DOHH2 (cell line): ENCODE data around the gene CMIP.

Source experiments
- H3F3A ChIP-seq: fragments of 200-600 bp; sonication (generic), shearing (Covaris generic); 2 replicates; pipeline ENCODE4 v1.6.0; 2016; ENCODE audit warnings: antibody characterized with exemption, mild to moderate bottlenecking; ENCODE audit not compliant: control insufficient read depth, insufficient read depth
- H3K27ac ChIP-seq: fragments of 200-600 bp; sonication (generic); 2 replicates; pipeline ENCODE4 v1.5.1; 2014; ENCODE audit warnings: low read depth, mild to moderate bottlenecking, low read length, moderate library complexity
- H3K27me3 ChIP-seq: fragments of 200-600 bp; sonication (generic); 2 replicates; pipeline ENCODE4 v1.6.1; 2014; ENCODE audit warnings: mild to moderate bottlenecking, low read length, mixed read lengths; ENCODE audit not compliant: control insufficient read depth
- H3K36me3 ChIP-seq: fragments of 200-600 bp; sonication (generic); 2 replicates; pipeline ENCODE4 v1.6.1; 2014; ENCODE audit warnings: mild to moderate bottlenecking, low read length, moderate library complexity, mixed read lengths; ENCODE audit not compliant: control insufficient read depth
- H3K4me1 ChIP-seq: fragments of 200-600 bp; sonication (generic); 2 replicates; pipeline ENCODE4 v1.6.1; 2014; ENCODE audit warnings: mild to moderate bottlenecking, low read length, mixed read lengths; ENCODE audit not compliant: control insufficient read depth
- H3K4me2 ChIP-seq: fragments of 200-600 bp; sonication (generic); 2 replicates; pipeline ENCODE4 v1.6.0; 2014; ENCODE audit warnings: mild to moderate bottlenecking, low read length, moderate library complexity
- H3K4me3 ChIP-seq: fragments of 200-600 bp; sonication (generic); 2 replicates; pipeline ENCODE4 v1.5.1; 2014; ENCODE audit warnings: mild to moderate bottlenecking, low read length, mixed read lengths
- H3K79me2 ChIP-seq: fragments of 200-600 bp; sonication (generic); 2 replicates; pipeline ENCODE4 v1.6.1; 2014; ENCODE audit warnings: mild to moderate bottlenecking, low read length, mixed read lengths; ENCODE audit not compliant: control insufficient read depth
- H3K9me2 ChIP-seq: fragments of 200-600 bp; sonication (generic); replicated peaks from 2 replicates; pipeline ENCODE4 v1.6.1; 2014; ENCODE audit warnings: mild to moderate bottlenecking, low read length, mixed read lengths; ENCODE audit not compliant: control insufficient read depth
- H3K9me3 ChIP-seq: fragments of 200-600 bp; sonication (generic); 2 replicates; pipeline ENCODE4 v1.6.1; 2014; ENCODE audit warnings: antibody characterized with exemption, low read length, mixed read lengths; ENCODE audit not compliant: control insufficient read depth, insufficient read depth
- H4K20me1 ChIP-seq: fragments of 200-600 bp; sonication (generic); 2 replicates; pipeline ENCODE4 v1.6.0; 2014; ENCODE audit warnings: low read depth, mild to moderate bottlenecking, antibody characterized with exemption, low read length, moderate library complexity; ENCODE audit not compliant: control insufficient read depth, insufficient read depth
- EZH2phosphoT487 ChIP-seq: fragments of 200-600 bp; sonication (generic); IDR thresholded peaks from 2 replicates; pipeline ENCODE4 v1.6.1; 2017; ENCODE audit warnings: borderline replicate concordance, mild to moderate bottlenecking, antibody characterized with exemption, low read length, moderate library complexity, mixed read lengths
- TF ChIP-seq, protein P1 (sequence below): fragments of 200-600 bp; sonication (generic); IDR thresholded peaks from one replicate; pipeline ENCODE4 v1.5.1; 2014; ENCODE audit warnings: antibody characterized with exemption, mild to moderate bottlenecking, low read depth, low read length; ENCODE audit not compliant: poor library complexity, severe bottlenecking

Gene CMIP

DNA sequence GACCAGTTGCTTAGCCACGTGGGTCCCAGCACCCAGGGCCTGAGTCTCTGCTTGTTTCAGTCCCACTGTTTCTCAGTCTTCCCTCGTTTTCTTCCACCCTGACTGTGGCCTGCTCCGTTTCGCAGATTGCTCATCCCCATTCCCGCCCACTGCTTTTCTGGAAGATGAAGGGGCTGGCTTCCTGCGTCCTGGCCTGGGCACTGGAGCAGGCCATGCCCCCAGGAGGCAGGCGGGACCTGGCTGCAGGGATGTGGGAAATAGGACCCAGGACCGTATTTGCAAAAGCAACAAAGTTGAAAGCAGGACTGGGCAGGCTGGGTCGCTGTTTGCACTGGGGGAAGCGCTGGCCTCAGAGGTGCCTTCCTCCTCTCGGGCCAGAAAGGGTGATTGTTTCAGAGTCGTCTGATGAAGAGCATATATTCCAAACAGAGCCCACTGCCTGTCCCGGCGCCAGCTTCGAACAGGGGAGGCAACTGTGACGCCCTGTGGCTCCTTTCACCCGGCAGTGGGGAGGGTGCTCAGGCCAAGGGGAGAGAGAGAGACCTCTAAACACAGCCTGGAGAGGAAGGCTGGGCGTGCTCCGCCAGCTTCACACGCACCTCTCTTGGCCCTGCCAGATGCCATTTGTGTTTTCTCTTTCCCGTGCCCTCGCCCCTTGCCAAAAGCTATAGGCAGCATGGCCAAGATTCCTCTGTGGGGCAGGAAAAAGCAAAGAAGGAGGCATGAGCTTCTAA is 108.6 kb downstream of the CMIP start:
- Histone ChIP-seq H3K79me2 (peaks cover 14% of the 10 kb centered on the region), H3K4me2 (no peak overlapping the region), H4K20me1 (no peaks in the 10 kb centered on the region), H3K27me3 (no peaks in the 10 kb centered on the region), H3K4me3 (no peak overlapping the region), H3K36me3 (no peaks in the 10 kb centered on the region), H3F3A (no peaks in the 10 kb centered on the region), H3K9me2 (no peaks in the 10 kb centered on the region), H3K27ac (no peak overlapping the region), H3K9me3 (no peaks in the 10 kb centered on the region), H3K4me1 (no peaks in the 10 kb centered on the region)
- TF ChIP-seq, protein P1, sequence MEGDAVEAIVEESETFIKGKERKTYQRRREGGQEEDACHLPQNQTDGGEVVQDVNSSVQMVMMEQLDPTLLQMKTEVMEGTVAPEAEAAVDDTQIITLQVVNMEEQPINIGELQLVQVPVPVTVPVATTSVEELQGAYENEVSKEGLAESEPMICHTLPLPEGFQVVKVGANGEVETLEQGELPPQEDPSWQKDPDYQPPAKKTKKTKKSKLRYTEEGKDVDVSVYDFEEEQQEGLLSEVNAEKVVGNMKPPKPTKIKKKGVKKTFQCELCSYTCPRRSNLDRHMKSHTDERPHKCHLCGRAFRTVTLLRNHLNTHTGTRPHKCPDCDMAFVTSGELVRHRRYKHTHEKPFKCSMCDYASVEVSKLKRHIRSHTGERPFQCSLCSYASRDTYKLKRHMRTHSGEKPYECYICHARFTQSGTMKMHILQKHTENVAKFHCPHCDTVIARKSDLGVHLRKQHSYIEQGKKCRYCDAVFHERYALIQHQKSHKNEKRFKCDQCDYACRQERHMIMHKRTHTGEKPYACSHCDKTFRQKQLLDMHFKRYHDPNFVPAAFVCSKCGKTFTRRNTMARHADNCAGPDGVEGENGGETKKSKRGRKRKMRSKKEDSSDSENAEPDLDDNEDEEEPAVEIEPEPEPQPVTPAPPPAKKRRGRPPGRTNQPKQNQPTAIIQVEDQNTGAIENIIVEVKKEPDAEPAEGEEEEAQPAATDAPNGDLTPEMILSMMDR: no peak
- TF ChIP-seq EZH2phosphoT487: no peak

DNA sequence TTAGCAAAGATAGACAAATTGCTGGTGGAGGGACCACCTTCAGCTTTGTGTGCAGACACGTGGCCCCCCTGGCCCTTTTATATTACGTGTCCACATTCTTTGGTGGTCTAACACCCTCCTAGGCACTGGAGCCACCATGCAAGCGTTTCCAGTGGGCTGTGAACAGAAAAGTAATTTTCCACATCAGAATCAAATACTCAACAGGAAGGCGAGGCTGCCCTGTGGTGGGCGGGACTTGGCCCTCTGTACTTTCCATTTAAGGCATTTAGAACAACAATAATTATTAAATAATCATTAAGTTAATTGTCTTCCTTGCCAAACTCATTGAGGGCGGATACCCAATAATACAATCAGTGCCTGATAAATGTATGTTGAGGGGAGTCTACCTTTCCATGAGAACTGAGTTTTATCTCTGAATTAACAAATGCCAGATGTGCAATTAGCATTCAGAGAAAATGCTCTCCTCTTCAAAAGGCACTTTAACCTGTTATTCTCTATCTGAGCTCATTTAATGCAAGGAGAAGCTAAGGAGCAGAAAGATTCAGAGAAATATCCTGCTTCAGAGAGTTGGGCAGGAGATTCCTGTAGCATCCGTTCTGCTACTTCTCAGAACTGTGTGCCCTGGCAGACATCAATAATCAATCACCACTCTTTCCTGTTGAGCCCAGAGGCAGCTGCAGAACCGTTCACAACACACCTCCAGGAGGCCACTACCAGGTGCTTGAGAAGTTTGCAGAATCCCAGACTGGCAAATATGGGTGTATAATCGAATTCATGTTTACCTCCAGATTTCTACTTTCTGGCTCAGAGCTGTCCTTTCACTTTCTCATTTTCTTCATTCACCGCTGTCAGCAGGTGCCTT is 109.4 kb downstream of the CMIP start:
- no peak overlapping the region for H3K27ac ChIP-seq
- TF ChIP-seq EZH2phosphoT487: no peak
- TF ChIP-seq, protein P1: no peak
- H3K79me2 ChIP-seq: peaks cover 8% of the 10 kb centered on the region

DNA sequence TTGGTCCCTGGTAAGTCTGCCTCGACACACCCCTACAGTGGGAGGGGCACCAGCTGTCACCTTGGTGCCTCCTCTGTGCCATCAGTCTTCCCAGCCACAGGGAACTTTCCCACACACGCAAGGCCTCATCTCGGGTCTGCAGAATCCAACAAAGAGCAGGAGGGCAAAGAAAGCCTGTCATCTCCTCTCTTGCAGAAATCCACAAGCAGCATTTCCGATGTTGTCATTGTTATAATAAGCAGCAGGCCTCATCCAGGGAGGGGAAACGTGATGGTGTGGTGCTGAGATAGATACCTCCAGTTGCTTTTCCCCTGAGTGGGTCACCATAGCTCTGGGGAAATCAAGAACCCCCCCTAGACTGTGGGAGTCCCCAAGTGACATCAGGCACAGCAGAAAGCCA is 110.4 kb downstream of the CMIP start:
- H4K20me1 ChIP-seq: 0 out of 2 replicates have a peak, but pooled peaks cover 4% of the 10 kb centered on the region
- no peak overlapping the region for H3K4me2 ChIP-seq
- H3K4me3 ChIP-seq: no peak overlapping the region
- H3K4me1 ChIP-seq: no peaks in the 10 kb centered on the region
- no peak overlapping the region for H3K27ac ChIP-seq
- TF ChIP-seq, protein P1: no peak
- TF ChIP-seq EZH2phosphoT487: no peak
- no peaks in the 10 kb centered on the region for H3K36me3 ChIP-seq
- no peaks in the 10 kb centered on the region for H3F3A ChIP-seq
- H3K79me2 ChIP-seq: peaks cover 2% of the 10 kb centered on the region
- no peaks in the 10 kb centered on the region for H3K9me3 ChIP-seq
- H3K9me2 ChIP-seq: no peaks in the 10 kb centered on the region
- H3K27me3 ChIP-seq: no peaks in the 10 kb centered on the region

More for the DNA sequence above, 109.4 kb downstream of the CMIP start:
- H4K20me1 ChIP-seq: 0 out of 2 replicates have a peak, but pooled peaks cover 4% of the 10 kb centered on the region
- no peaks in the 10 kb centered on the region for H3K9me3 ChIP-seq
- no peaks in the 10 kb centered on the region for H3K9me2 ChIP-seq
- no peak overlapping the region for H3K4me2 ChIP-seq
- H3K4me1 ChIP-seq: no peaks in the 10 kb centered on the region
- H3K27me3 ChIP-seq: no peaks in the 10 kb centered on the region
- H3K4me3 ChIP-seq: no peak overlapping the region
- no peaks in the 10 kb centered on the region for H3K36me3 ChIP-seq
- no peaks in the 10 kb centered on the region for H3F3A ChIP-seq
